Activated CD4-positive, CD25-positive, alpha-beta regulatory T cell (primary cell): ENCODE data around the gene BRSK2.

ENCODE experiments used
- DNase-seq, 4 experiments: peaks; one replicate each; lab custom pipeline; 2025; lab: John Stamatoyannopoulos, UW

BRSK2 gene

GRCh38 chr11:1482581-1483444, 93.1 kb downstream of the BRSK2 start:
- DNase-seq: no peak

DNA sequence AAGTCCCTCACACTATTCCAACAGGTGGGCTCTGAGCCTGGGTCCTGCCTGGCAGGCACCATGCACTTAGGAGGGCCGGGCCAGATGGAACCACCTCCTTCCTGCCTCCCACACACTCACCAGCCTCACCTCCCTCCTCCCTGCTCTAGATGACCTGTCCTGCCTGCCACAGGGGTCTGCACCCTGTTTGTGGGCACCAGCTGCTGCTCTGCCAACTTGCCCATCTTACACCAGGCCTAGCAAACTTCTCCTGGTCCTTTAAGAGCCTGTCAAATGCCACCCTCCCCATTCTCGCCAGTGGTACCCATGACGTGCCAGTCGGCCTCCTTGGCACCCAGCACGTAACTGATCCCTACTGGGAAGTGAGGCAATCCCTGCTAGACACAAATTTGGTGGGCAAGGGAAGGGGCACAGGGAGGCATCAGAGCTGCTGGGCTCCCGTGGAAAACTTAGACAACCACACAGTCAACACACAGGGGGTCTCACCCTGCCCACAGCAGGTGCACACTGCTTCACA, 93.8 kb downstream of the BRSK2 start:
- no peak for DNase-seq

DNA sequence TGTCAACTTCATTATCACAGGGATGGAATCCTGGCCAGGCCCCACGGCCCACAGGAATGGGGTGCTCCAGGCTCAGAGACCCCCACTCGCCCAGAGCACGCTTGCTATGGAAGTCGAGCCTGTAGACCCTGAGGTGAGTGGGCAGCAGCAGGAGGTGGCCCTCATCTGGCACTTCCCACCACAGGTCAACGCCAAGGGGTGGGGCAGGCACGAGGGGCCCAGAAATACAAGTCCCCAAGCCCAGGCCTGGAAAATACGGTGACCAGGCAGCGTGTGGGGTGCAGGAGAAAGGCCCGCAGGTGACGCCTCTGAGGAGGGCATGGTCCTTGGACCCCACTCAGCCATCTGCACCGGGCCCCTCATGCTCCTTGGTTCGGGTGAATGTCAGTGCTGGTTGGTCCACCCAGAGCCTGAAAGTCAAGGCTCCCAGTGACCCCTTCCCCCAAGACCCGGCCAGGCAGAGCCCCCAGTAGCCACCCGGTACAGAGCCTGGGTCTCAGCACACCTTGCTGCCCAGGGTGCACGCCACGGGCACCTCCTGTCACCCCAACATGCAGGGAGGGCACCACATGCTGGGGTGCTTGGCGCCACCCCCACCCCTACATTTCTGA, 94.4 kb downstream of the BRSK2 start:
- no peak for DNase-seq

- DNase-seq: no peak
These were observed 95.2 kb downstream of the BRSK2 start for GRCh38 chr11:1484695-1485503.

DNA sequence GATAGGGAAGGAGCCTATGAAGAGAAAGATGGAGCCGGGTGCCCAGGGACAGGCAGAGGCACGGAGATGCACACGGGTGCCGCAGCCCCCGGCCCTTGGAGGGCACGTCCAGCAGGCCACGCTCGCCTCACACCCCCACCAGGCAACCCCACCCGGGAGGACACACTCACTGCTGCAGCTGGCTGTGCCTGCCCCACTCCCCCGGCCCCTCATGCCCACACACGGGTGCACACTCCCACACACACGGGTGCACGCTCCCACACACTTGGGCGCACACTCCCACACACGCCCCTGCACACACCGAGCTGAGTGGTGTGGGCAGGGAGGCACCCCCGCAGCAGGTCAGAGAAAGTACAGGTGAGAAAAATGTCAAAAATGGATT, 95.8 kb downstream of the BRSK2 start:
- DNase-seq: no peak

DNA sequence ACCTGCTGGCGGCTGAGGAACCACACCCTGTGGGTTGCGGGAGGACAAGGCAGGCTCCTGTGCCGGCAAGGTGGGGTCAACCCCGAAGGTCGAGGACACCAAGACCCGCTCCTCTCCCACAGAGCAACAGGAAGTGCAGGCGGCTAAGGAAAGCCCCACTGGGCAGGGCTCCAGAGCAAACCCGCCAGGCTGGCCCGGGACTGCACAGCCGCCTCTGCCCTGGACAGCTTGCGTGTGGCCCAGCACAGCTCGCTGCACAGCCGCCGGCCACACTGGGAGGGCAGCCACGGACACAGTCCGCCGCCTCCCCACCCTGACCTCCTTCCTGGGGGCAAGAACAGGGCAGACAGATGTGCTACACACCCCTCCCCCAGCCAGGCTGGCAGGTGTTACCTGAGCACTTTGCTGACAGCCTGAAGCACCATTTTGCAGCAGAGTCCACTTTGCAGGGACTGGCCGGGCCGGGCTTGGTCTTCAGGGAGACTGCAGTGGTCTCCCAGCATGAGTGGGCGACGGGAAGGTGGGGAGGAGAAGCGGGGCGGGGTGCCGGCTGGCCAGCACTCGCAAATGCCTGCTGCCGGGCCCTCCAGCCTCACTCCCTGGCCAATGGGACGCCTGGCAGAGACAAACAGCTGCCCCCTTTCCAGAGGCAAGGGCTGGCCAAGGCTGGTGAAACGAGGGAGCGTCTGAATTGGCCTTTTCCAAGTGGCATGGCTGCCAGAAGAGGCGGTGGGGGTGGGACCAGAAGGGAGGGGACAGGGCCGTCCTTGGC, 96.5 kb downstream of the BRSK2 start, which contains the start of gene MOB2:
Gene MOB2 (minus strand): TSS at position 726 of the 772 bp plus-strand sequence. CDS start 223 bp downstream, at position 503.
- DNase-seq: no peak

GRCh38 chr11:1487091-1487850, 97.5 kb downstream of the BRSK2 start:
- DNase-seq: no peak

DNA sequence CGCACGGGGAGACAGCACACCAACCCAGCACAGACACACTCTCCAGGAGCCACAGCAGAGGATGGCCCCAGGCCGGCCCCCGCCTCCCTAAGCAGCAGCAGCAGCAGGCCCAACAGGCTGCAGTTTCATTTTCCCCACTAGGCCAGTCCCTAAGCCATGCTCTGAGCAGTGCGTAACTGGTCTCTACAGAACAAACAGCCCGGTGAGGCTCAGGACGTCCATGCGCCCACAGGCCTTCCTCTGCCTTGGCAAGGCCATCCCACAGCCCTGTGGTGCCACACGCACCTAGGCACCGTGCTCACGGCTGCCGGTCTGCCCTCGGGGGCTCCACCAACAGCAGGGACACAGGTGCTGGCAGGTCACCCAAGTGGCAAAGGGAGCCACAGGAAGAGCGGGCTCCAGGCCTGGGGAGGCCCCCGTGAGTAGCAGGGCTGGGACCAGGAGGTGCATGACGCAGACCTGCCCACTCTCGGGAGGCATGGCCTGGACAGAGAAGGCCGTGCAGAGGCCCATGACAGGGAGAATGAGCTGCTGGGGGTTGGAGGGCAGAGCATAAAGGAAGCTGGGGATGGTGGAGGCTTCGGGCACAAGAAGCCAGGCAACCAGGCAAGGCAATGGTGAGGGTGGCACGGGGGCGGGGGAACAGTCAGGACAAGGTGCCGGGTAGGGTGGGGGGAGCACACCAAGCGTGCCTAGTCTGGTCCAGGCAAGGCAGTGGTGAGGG, 98.3 kb downstream of the BRSK2 start:
- no peak for DNase-seq

GRCh38 chr11:1488575-1489180, 98.9 kb downstream of the BRSK2 start:
- no peak for DNase-seq

DNA sequence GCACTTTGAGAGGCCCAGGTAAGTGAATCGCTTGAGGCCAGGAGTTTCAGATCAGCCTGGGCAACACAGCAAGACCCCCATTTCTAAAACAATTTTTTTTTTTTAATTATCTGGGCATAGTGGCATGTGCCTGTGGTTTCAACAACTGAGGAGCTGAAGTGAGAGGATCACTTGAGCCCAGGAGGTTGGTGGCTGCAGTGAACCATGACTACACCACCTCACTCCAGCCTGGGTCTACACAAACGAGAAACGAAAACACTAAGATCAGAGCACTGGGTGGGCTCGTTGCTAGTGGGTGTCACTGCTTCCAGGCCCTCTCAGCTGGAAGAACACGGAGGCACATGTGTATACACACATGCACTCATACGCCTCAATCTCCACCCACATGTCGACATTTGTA, 100.9 kb downstream of the BRSK2 start:
- DNase-seq: no peak

GRCh38 chr11:1491379-1491778, 101.6 kb downstream of the BRSK2 start:
- no peak for DNase-seq

GRCh38 chr11:1493650-1494244, 104.0 kb downstream of the BRSK2 start:
- DNase-seq: no peak

DNA sequence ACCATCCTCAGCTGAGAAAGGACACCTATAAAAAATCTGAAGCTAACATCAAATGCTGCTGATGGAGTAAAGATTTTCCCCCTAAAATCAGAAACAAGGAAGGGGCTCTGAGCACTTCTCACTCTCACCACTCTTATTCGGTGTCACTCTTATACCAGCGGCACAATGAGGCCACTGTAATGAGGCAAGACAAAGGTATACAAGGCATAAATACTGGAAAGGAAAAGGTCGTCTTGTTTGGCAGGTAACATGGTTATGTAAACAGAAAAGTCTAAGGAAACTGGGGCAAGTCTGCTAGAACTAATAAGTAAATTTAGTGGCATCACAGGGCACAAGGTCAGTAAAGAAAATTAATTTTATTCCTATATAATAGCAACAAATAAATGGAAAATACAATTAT, 104.9 kb downstream of the BRSK2 start:
- no peak for DNase-seq

GRCh38 chr11:1496091-1496760, 106.5 kb downstream of the BRSK2 start:
- no peak for DNase-seq

- no peak for DNase-seq
These were observed 107.0 kb downstream of the BRSK2 start for GRCh38 chr11:1496761-1497095.

- DNase-seq: no peak
These were observed 107.9 kb downstream of the BRSK2 start for GRCh38 chr11:1497600-1497999.

GRCh38 chr11:1498262-1498661, 108.5 kb downstream of the BRSK2 start:
- no peak for DNase-seq

GRCh38 chr11:1499261-1499890, 109.6 kb downstream of the BRSK2 start:
- no peak for DNase-seq
